Nephron progenitor cell (in vitro differentiated cells): Measurements from ENCODE around the gene TRIP4.

Experiments used
- DNase-seq: peaks from one replicate; pipeline ENCODE4 v3.0.0; 2021
- H3K27ac Mint-ChIP-seq: 2 replicates; pipeline ENCODE4 v1.8.0; 2021; ENCODE audit warnings: mild to moderate bottlenecking, moderate library complexity, mixed read lengths
- H3K27me3 Mint-ChIP-seq: 2 replicates; pipeline ENCODE4 v1.8.0; 2021; ENCODE audit warnings: mild to moderate bottlenecking, low read depth, mixed read lengths; ENCODE audit not compliant: poor library complexity
- H3K36me3 Mint-ChIP-seq: 2 replicates; pipeline ENCODE4 v1.8.0; 2021; ENCODE audit warnings: low read depth, mixed read lengths
- H3K4me1 Mint-ChIP-seq: 2 replicates; pipeline ENCODE4 v1.8.0; 2021; ENCODE audit warnings: mixed read lengths
- H3K4me3 Mint-ChIP-seq: 2 replicates; pipeline ENCODE4 v1.8.0; 2021; ENCODE audit warnings: mild to moderate bottlenecking, moderate library complexity, mixed read lengths
- H3K9me3 Mint-ChIP-seq: 2 replicates; pipeline ENCODE4 v1.8.0; 2021; ENCODE audit warnings: mild to moderate bottlenecking, moderate library complexity, mixed read lengths
- TF ChIP-seq, protein P1 (sequence below): fragments of 200-600 bp; sonication (generic); IDR thresholded peaks from 2 replicates; pipeline ENCODE4 v1.5.0; 2021; ENCODE audit warnings: antibody characterized with exemption

TRIP4 gene

DNA sequence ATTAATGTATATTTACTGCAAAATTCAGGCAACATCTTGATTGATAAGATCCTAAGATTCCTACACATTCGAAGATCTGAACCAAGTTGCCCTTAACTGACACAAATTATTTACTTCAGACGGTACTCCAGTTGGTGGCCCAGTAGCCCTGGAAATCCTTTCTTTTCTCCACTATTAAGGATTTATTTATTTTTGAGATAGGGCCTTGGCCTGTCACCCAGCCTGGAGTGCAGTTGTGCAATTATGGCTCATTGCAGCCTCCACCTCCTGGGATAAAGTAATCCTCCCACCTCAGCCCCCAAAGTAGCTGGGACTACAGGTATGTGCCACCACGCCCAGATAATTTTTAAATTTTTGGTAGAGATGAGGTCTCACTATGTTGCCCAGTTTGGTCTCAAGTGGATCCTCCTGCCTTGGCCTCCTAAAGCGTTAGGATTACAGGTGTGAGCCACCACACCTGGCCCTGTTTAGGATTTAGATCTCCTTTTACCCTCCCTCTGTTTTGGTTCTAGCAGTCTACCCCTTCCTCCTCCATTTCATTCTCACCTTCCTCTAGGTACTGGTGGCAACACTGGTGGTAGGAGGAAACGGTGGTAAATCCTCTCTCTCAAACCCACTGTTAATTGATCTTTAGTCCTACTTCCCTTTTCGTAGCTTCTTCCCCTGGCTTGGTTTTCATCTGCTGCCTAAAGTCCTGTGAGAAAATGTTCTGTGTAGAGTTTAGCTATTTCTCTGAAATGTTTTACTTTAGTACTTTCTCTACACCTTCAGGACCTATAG is 60.1 kb downstream of the TRIP4 start:
- Mint-ChIP-seq H3K27ac (peak overlapping the region; percentile 9), H3K27me3 (no peaks in the 10 kb centered on the region), H3K9me3 (no peaks in the 10 kb centered on the region), H3K36me3 (peaks cover 42% of the 10 kb centered on the region), H3K4me1 (no peaks in the 10 kb centered on the region), H3K4me3 (no peak overlapping the region)
- TF ChIP-seq, protein P1, sequence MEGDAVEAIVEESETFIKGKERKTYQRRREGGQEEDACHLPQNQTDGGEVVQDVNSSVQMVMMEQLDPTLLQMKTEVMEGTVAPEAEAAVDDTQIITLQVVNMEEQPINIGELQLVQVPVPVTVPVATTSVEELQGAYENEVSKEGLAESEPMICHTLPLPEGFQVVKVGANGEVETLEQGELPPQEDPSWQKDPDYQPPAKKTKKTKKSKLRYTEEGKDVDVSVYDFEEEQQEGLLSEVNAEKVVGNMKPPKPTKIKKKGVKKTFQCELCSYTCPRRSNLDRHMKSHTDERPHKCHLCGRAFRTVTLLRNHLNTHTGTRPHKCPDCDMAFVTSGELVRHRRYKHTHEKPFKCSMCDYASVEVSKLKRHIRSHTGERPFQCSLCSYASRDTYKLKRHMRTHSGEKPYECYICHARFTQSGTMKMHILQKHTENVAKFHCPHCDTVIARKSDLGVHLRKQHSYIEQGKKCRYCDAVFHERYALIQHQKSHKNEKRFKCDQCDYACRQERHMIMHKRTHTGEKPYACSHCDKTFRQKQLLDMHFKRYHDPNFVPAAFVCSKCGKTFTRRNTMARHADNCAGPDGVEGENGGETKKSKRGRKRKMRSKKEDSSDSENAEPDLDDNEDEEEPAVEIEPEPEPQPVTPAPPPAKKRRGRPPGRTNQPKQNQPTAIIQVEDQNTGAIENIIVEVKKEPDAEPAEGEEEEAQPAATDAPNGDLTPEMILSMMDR: no peak
- DNase-seq: no peak

DNA sequence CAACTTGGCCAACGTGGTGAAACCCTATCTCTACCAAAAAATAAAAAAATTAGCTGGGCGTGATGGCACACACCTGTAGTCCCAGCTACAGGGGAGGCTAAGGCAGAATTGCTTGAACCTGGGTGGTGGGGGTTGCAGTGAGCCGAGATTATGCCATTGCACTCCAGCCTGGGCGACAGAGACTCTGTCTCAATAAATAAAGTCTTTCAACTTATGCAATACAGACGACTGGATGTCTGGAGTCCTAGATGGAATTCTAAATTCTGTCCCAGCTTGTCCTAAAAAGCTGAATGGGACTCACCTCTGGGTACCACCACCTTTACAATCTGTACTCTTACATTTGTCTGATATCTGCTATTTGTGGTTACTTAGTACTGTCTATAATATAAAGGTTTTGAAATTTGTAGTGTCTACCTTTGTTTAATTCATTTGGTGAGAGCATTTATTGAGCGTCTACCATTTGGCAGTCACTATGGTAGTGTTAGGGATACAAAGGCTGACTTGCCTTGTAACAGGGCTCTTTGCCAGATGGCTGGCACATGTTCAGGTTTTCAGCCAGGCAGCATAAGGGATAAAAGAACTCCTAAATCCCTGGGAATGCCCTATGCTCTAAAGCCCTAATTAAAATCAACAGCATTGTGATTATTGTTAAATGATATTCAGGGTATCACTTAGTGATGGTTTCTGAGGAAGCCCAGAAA is 65.5 kb downstream of the TRIP4 start:
- Mint-ChIP-seq H3K4me1 (peaks cover 52% of the 10 kb centered on the region), H3K9me3 (no peaks in the 10 kb centered on the region), H3K4me3 (no peak overlapping the region), H3K27ac (peak overlapping the region; percentile 45), H3K36me3 (peaks cover 16% of the 10 kb centered on the region), H3K27me3 (no peaks in the 10 kb centered on the region)
- no peak for DNase-seq
- TF ChIP-seq, protein P1: no peak

DNA sequence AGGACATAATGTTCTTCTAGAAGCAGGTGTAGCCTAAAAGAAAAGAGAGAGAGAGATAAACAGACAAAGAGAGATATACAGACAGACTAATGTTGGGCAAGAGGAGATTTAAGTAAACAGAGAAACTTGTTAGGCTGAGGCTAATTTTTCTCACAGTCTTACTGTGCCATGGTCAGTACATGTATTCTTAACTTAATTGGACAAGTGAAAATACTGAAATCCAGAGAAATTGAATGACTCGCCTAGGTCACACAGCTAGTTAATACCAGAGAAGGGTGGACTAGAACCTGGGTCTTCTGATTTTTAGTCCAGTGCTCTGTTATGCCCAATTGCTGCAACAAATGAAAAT is 66.0 kb downstream of the TRIP4 start:
- H3K36me3 Mint-ChIP-seq: peaks cover 11% of the 10 kb centered on the region
- TF ChIP-seq, protein P1: no peak
- peak overlapping the region; percentile 45 for H3K27ac Mint-ChIP-seq
- H3K4me3 Mint-ChIP-seq: no peak overlapping the region
- no peaks in the 10 kb centered on the region for H3K27me3 Mint-ChIP-seq
- peaks cover 57% of the 10 kb centered on the region for H3K4me1 Mint-ChIP-seq
- DNase-seq: no peak
- no peaks in the 10 kb centered on the region for H3K9me3 Mint-ChIP-seq

DNA sequence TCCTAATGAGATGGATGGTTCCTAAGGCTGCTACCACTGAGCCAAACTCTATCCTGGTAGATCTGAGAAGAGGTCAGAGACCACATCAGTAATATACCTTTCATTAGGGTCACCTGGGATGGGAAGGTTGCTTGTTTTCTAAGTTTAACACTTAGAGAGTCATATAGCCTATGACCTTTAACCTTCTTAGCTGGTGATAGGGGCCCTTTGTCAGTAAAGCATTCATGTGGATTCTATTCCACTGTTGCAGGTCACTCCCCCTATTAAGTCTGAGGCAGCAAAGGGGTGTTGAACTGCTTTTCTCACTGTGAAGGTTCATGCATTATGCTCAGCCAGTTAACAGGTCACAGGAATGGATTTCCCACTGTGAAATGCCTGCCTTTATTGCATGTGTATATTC is 66.6 kb downstream of the TRIP4 start:
- DNase-seq: no peak
- Mint-ChIP-seq H3K9me3 (no peaks in the 10 kb centered on the region), H3K27me3 (no peaks in the 10 kb centered on the region), H3K36me3 (peaks cover 11% of the 10 kb centered on the region), H3K4me1 (peaks cover 64% of the 10 kb centered on the region), H3K27ac (peak overlapping the region; percentile 45), H3K4me3 (no peak overlapping the region)
- TF ChIP-seq, protein P1: no peak

DNA sequence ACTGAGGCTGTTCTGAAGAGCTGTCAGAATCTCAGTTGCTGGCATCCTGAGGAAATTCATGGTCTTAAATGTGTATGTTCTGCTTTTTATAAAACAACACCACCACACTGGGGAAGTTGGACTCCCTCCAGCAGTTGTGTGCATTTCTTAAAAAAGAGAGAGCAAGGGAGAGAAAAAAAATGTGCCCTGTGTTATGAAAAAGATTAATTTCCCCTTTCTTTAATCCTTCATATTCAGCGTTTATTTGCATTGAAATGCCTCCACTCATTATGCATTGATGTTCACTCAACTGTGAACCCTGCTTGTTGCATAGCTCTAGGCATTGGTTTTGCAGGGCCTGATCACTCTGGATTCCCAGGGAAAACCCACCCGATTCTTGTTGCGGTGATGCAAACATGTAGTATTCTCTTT is 68.3 kb downstream of the TRIP4 start:
- Mint-ChIP-seq H3K27ac (peak overlapping the region; percentile 99), H3K9me3 (no peaks in the 10 kb centered on the region), H3K4me1 (peaks cover 74% of the 10 kb centered on the region), H3K27me3 (no peaks in the 10 kb centered on the region), H3K4me3 (peak overlapping the region; percentile 65), H3K36me3 (no peaks in the 10 kb centered on the region)
- no peak for DNase-seq
- TF ChIP-seq, protein P1: no peak
